HG02870 (cell line): ENCODE measurements around the gene HOXC4.
"Not testable (repeated sequence)": the region's sequence is repeated elsewhere in the genome, so short reads cannot be mapped to it uniquely, and the experiment has no call there.

Experiments used
- ATAC-seq: cut with Tn5 transposase; IDR thresholded peaks from one replicate; pipeline ENCODE4 v1.9.1; 2021; ENCODE audit warnings: mild to moderate bottlenecking, moderate library complexity; ENCODE audit not compliant: unreplicated experiment

HOXC4 gene

GRCh38 chr12:54039417-54040147 is 14.1 kb upstream of the HOXC4 start:
- ATAC-seq = no peak

- ATAC-seq = no peak
These were observed 13.5 kb upstream of the HOXC4 start for GRCh38 chr12:54040148-54040494.

- ATAC-seq = no peak
These were observed 13.0 kb upstream of the HOXC4 start for GRCh38 chr12:54040648-54041047.

- no peak for ATAC-seq
These were observed 12.4 kb upstream of the HOXC4 start for GRCh38 chr12:54041097-54041690.

- ATAC-seq = not testable (repeated sequence)
These were observed 11.6 kb upstream of the HOXC4 start for GRCh38 chr12:54042033-54042432.

- no peak for ATAC-seq
These were observed 10.4 kb upstream of the HOXC4 start for GRCh38 chr12:54042970-54043853.

- no peak for ATAC-seq
These were observed 9.1 kb upstream of the HOXC4 start for GRCh38 chr12:54044425-54045103.

- ATAC-seq = no peak
These were observed 8.2 kb upstream of the HOXC4 start for GRCh38 chr12:54045401-54045800.

GRCh38 chr12:54045868-54046521 is 7.6 kb upstream of the HOXC4 start:
- no peak for ATAC-seq

- ATAC-seq = no peak
These were observed 6.9 kb upstream of the HOXC4 start for GRCh38 chr12:54046809-54047159.

- no peak for ATAC-seq
These were observed 6.3 kb upstream of the HOXC4 start for GRCh38 chr12:54047160-54047963.

- no peak for ATAC-seq
These were observed 5.7 kb upstream of the HOXC4 start for GRCh38 chr12:54047964-54048303.

GRCh38 chr12:54048406-54049093 is 5.1 kb upstream of the HOXC4 start:
- ATAC-seq = no peak

- ATAC-seq = no peak
These were observed 4.5 kb upstream of the HOXC4 start for GRCh38 chr12:54049108-54049507.

GRCh38 chr12:54050482-54050810 is 3.2 kb upstream of the HOXC4 start:
- no peak for ATAC-seq

GRCh38 chr12:54051026-54051842 is 2.4 kb upstream of the HOXC4 start:
- no peak for ATAC-seq

- ATAC-seq = no peak
These were observed 1.7 kb upstream of the HOXC4 start for GRCh38 chr12:54051874-54052437.

- no peak for ATAC-seq
These were observed 1.1 kb upstream of the HOXC4 start for GRCh38 chr12:54052438-54053002.
